GM23338 (cell line): ENCODE data around the gene XKR7. TPM values are rescaled to one million over a fixed set of nuclear protein-coding genes. Genes with fewer than 3 reads are reported as not detected.
A peak's percentile ranks its signal among the peaks of the same experiment; 100 is the strongest.

ENCODE experiments used
- ATAC-seq: fragments of 200-7000 bp; cut with Tn5 transposase; 3 replicates; pipeline ENCODE4 v1.9.1; 2020
- DNase-seq: peaks from one replicate; pipeline ENCODE4 v3.0.0-alpha.2; 2015; ENCODE audit warnings: low spot score
- H2AFZ ChIP-seq: fragments of 200-600 bp; sonication (generic); 2 replicates; pipeline ENCODE4 v1.8.0; 2016; ENCODE audit warnings: antibody characterized with exemption, mild to moderate bottlenecking, moderate library complexity
- H3F3A ChIP-seq: fragments of 200-600 bp; sonication (generic); replicated peaks from 2 replicates; pipeline ENCODE4 v1.8.0; 2017; ENCODE audit warnings: antibody characterized with exemption, mixed run types, low read depth
- H3K27ac ChIP-seq: fragments of 200-600 bp; sonication (generic); 2 replicates; pipeline ENCODE4 v1.6.1; 2016; ENCODE audit warnings: low read depth
- H3K27me3 ChIP-seq: fragments of 200-600 bp; sonication (generic); 2 replicates; pipeline ENCODE4 v1.8.0; 2016; ENCODE audit warnings: mild to moderate bottlenecking, mixed run types, moderate library complexity; ENCODE audit not compliant: insufficient read depth
- H3K36me3 ChIP-seq: fragments of 200-600 bp; sonication (generic); 2 replicates; pipeline ENCODE4 v1.8.0; 2016; ENCODE audit warnings: mild to moderate bottlenecking; ENCODE audit not compliant: insufficient read depth
- H3K4me1 ChIP-seq: fragments of 200-600 bp; sonication (generic); 2 replicates; pipeline ENCODE4 v1.8.0; 2016; ENCODE audit warnings: mild to moderate bottlenecking, moderate library complexity; ENCODE audit not compliant: insufficient read depth
- H3K4me2 ChIP-seq: fragments of 200-600 bp; sonication (generic); 2 replicates; pipeline ENCODE4 v1.7.1; 2017; ENCODE audit warnings: mixed run types
- H3K4me3 ChIP-seq: fragments of 200-600 bp; sonication (generic); 2 replicates; pipeline ENCODE4 v1.6.1; 2016; ENCODE audit warnings: mixed run types
- H3K79me2 ChIP-seq: fragments of 200-600 bp; sonication (generic); replicated peaks from 2 replicates; pipeline ENCODE4 v1.8.0; 2017; ENCODE audit warnings: mild to moderate bottlenecking; ENCODE audit not compliant: insufficient read depth
- H3K9me2 ChIP-seq: fragments of 200-600 bp; sonication (generic); 2 replicates; pipeline ENCODE4 v1.8.0; 2017; ENCODE audit not compliant: insufficient read depth
- H4K20me1 ChIP-seq: fragments of 200-600 bp; sonication (generic); replicated peaks from 2 replicates; pipeline ENCODE4 v1.8.0; 2017; ENCODE audit warnings: mild to moderate bottlenecking; ENCODE audit not compliant: insufficient read depth
- H3K27ac Mint-ChIP-seq: 2 replicates; pipeline ENCODE4 v1.8.0; 2020; ENCODE audit warnings: inconsistent platforms, mild to moderate bottlenecking, moderate library complexity, mixed read lengths
- H3K27me3 Mint-ChIP-seq: 3 replicates; pipeline ENCODE4 v1.8.0; 2022; ENCODE audit warnings: low read depth, mild to moderate bottlenecking, moderate library complexity, mixed read lengths, inconsistent platforms; ENCODE audit not compliant: insufficient read depth, poor library complexity
- H3K36me3 Mint-ChIP-seq: 3 replicates; pipeline ENCODE4 v1.8.0; 2021; ENCODE audit warnings: low read depth, mild to moderate bottlenecking, inconsistent platforms, moderate library complexity, mixed read lengths
- H3K4me1 Mint-ChIP-seq: 3 replicates; pipeline ENCODE4 v1.8.0; 2020; ENCODE audit warnings: mild to moderate bottlenecking, inconsistent platforms, mixed read lengths
- H3K4me3 Mint-ChIP-seq: 3 replicates; pipeline ENCODE4 v1.8.0; 2021; ENCODE audit warnings: moderate library complexity, mild to moderate bottlenecking, inconsistent platforms, mixed read lengths
- H3K9me3 Mint-ChIP-seq: 3 replicates; pipeline ENCODE4 v1.8.0; 2020; ENCODE audit warnings: moderate library complexity, mild to moderate bottlenecking, inconsistent platforms, mixed read lengths
- CREB1 ChIP-seq: fragments of 250-450 bp; sonication (Bioruptor Pico); IDR thresholded peaks from 2 replicates; pipeline ENCODE4 v1.5.0; 2020; ENCODE audit warnings: low read depth, mild to moderate bottlenecking, moderate library complexity
- CTCF ChIP-seq, 2 experiments: fragments of 200-600 bp in 1 of 2; sonication (generic) in 1 of 2; conservative IDR thresholded peaks; 2 replicates each; pipeline versions ENCODE4 v1.5.1 to v1.6.1; 2016 to 2017; ENCODE audit warnings: antibody characterized with exemption in 2 of 2, low read depth in 2 of 2, mild to moderate bottlenecking in 2 of 2, moderate library complexity in 1 of 2
- EZH2 ChIP-seq: fragments of 200-600 bp; sonication (generic); IDR thresholded peaks from one replicate; pipeline ENCODE4 v1.8.0; 2017; ENCODE audit warnings: antibody characterized with exemption, mild to moderate bottlenecking, low read depth; ENCODE audit not compliant: unreplicated experiment
- EZH2phosphoT487 ChIP-seq: fragments of 200-600 bp; sonication (generic); IDR thresholded peaks from one replicate; pipeline ENCODE4 v1.8.1; 2018; ENCODE audit warnings: antibody characterized with exemption; ENCODE audit not compliant: unreplicated experiment
- NANOG ChIP-seq: IDR thresholded peaks from 2 replicates; pipeline ENCODE4 v1.6.1; 2016; ENCODE audit warnings: antibody characterized with exemption, borderline replicate concordance
- POLR2AphosphoS5 ChIP-seq: IDR thresholded peaks from 2 replicates; pipeline ENCODE4 v1.6.1; 2016; ENCODE audit warnings: antibody characterized with exemption, low read depth
- ZNF331 ChIP-seq: fragments of 250-450 bp; sonication (Bioruptor Pico); IDR thresholded peaks from 2 replicates; pipeline ENCODE4 v1.5.0; 2020; ENCODE audit warnings: low read depth, mild to moderate bottlenecking, moderate library complexity
- polyA plus RNA-seq: library from polyadenylated mRNA; unstranded; fragments of >200 nt; fragmentation: Nextera tagmentation; extraction: Ambion mirVana; gene quantifications from 2 replicates; pipeline ENCODE4 v1.2.1, GENCODE V29; 2016
- total RNA-seq: library from RNA; depleted of rRNA; stranded (reverse); fragments of >200 nt; shearing (Covaris generic); gene quantifications from 2 replicates; pipeline ENCODE4 v1.2.3, GENCODE V29; 2014
- TF ChIP-seq, protein P1 (sequence below): IDR thresholded peaks from 2 replicates; pipeline ENCODE4 v1.6.1; 2016; ENCODE audit warnings: antibody characterized with exemption
- TF ChIP-seq, protein P2 (sequence below): IDR thresholded peaks from one replicate; pipeline ENCODE4 v1.6.1; 2018; ENCODE audit warnings: antibody characterized with exemption; ENCODE audit not compliant: unreplicated experiment

Gene XKR7
- total and polyA plus RNA-seq, 2 experiments from 2014 or later: 0.61 to 3.9 TPM

- TF ChIP-seq ZNF331 (CRISPR knock-in tag) (no peak), POLR2AphosphoS5 (no peak), EZH2phosphoT487 (no peak), EZH2 (no peak)
- TF ChIP-seq, protein P1, sequence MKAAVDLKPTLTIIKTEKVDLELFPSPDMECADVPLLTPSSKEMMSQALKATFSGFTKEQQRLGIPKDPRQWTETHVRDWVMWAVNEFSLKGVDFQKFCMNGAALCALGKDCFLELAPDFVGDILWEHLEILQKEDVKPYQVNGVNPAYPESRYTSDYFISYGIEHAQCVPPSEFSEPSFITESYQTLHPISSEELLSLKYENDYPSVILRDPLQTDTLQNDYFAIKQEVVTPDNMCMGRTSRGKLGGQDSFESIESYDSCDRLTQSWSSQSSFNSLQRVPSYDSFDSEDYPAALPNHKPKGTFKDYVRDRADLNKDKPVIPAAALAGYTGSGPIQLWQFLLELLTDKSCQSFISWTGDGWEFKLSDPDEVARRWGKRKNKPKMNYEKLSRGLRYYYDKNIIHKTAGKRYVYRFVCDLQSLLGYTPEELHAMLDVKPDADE: no peak
Measured at GRCh38 chr20:32006053-32006452, 38.1 kb downstream of the XKR7 start (continued).

- H3K9me2 ChIP-seq: peaks cover 4% of the 10 kb centered on the region
- peak overlapping the region; percentile 8; the same call in 2 of the 3 replicates for H3K4me3 Mint-ChIP-seq
- H3K4me1 ChIP-seq: peaks cover 50% of the 10 kb centered on the region
- no peaks in the 10 kb centered on the region for H3K27me3 ChIP-seq
- H3K27me3 Mint-ChIP-seq: peaks cover 18% of the 10 kb centered on the region
- peaks cover 26% of the 10 kb centered on the region for H3K9me3 Mint-ChIP-seq
- peaks cover 47% of the 10 kb centered on the region for H3K4me1 Mint-ChIP-seq
- H3K27ac ChIP-seq: peak overlapping the region; percentile 42; the same call in 1 of the 2 replicates
- H3K4me3 ChIP-seq: no peak overlapping the region
- ATAC-seq (peak; percentile 10; the same call in 1 of the 3 replicates), DNase-seq (no peak)
- H2AFZ ChIP-seq: peak overlapping the region; percentile 26; the same call in 1 of the 2 replicates
- H3F3A ChIP-seq: peaks cover 11% of the 10 kb centered on the region; the same call in 1 of the 2 replicates
- H3K27ac Mint-ChIP-seq: peak overlapping the region; percentile 79
- no peaks in the 10 kb centered on the region for H3K36me3 ChIP-seq
- no peaks in the 10 kb centered on the region; the same call in 1 of the 2 replicates for H4K20me1 ChIP-seq
- no peak for TF ChIP-seq NANOG
- no peak for TF ChIP-seq POLR2AphosphoS5
- TF ChIP-seq, protein P2, sequence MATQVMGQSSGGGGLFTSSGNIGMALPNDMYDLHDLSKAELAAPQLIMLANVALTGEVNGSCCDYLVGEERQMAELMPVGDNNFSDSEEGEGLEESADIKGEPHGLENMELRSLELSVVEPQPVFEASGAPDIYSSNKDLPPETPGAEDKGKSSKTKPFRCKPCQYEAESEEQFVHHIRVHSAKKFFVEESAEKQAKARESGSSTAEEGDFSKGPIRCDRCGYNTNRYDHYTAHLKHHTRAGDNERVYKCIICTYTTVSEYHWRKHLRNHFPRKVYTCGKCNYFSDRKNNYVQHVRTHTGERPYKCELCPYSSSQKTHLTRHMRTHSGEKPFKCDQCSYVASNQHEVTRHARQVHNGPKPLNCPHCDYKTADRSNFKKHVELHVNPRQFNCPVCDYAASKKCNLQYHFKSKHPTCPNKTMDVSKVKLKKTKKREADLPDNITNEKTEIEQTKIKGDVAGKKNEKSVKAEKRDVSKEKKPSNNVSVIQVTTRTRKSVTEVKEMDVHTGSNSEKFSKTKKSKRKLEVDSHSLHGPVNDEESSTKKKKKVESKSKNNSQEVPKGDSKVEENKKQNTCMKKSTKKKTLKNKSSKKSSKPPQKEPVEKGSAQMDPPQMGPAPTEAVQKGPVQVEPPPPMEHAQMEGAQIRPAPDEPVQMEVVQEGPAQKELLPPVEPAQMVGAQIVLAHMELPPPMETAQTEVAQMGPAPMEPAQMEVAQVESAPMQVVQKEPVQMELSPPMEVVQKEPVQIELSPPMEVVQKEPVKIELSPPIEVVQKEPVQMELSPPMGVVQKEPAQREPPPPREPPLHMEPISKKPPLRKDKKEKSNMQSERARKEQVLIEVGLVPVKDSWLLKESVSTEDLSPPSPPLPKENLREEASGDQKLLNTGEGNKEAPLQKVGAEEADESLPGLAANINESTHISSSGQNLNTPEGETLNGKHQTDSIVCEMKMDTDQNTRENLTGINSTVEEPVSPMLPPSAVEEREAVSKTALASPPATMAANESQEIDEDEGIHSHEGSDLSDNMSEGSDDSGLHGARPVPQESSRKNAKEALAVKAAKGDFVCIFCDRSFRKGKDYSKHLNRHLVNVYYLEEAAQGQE: no peak
- TF ChIP-seq CREB1: no peak
- TF ChIP-seq CTCF (conservative IDR thresholded peaks at IDR 0.05; ENCODE audit: low read depth in 2 of 2): no peak
- no peaks in the 10 kb centered on the region for H3K79me2 ChIP-seq
- H3K36me3 Mint-ChIP-seq: no peaks in the 10 kb centered on the region
- peak overlapping the region; percentile 30 for H3K4me2 ChIP-seq
Measured at GRCh38 chr20:32006841-32007786, 39.2 kb downstream of the XKR7 start.
